NCI-H1092 treated with DMSO at 0.1 percent for 48 hours (cell line): Measurements from ENCODE around the gene IGSF9.
A peak's percentile ranks its signal among the peaks of the same experiment; 100 is the strongest.
"Not testable (repeated sequence)": the region's sequence is repeated elsewhere in the genome, so short reads cannot be mapped to it uniquely, and the experiment has no call there.

Experiments used
- DNase-seq: peaks from one replicate; lab custom pipeline; 2025; lab: John Stamatoyannopoulos, UW

The IGSF9 gene

DNA sequence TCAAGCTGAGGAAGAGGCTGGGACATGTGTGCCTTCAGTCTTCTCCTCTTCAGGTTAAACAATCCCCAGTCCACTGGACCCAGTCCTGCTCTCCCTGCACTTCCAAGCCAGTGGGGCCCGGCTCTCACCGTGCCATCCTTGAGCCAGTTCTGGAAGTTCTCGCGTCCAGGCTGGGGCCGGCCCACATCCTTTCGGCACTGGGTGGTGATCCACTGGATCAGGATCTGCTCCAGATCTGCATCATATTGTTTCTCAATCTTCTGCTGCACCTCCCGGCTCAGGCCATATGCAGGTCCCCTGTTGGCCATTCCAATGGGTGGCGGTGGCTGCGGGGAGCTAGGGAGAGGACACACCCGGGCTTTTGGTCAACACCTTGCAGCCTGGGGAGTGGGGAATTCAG lies 25.2 kb downstream of the IGSF9 start:
- no peak for DNase-seq

DNA sequence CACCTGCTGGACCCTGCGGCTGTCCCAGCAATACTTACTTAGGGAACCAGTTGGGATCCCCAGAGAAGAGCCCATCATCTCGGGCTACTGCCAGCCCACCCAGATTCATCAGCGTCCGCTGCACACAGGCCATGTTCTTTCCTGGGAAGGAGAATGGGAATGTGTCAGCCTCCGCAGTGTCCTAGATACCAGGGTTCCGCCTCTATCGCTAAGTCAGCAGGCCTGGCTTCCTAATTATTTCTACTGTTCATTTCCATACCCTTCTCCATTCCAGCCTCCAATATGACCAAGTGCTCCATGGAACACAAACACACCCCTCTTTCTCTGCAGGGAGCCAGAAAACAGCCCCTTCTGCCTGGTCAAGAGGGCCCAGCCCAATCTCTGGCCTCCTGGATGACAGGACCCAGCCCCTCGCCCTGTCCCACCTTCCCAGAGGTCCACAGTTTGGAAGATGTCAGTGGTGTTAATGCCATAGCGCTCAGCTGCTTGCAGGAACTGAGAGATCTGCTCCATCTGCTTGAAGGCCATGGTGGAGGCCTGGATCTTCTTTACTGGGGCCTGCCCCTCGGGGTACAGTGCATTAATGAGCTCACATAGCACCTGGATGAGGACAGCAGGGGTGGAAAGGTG lies 26.1 kb downstream of the IGSF9 start:
- DNase-seq: no peak

DNA sequence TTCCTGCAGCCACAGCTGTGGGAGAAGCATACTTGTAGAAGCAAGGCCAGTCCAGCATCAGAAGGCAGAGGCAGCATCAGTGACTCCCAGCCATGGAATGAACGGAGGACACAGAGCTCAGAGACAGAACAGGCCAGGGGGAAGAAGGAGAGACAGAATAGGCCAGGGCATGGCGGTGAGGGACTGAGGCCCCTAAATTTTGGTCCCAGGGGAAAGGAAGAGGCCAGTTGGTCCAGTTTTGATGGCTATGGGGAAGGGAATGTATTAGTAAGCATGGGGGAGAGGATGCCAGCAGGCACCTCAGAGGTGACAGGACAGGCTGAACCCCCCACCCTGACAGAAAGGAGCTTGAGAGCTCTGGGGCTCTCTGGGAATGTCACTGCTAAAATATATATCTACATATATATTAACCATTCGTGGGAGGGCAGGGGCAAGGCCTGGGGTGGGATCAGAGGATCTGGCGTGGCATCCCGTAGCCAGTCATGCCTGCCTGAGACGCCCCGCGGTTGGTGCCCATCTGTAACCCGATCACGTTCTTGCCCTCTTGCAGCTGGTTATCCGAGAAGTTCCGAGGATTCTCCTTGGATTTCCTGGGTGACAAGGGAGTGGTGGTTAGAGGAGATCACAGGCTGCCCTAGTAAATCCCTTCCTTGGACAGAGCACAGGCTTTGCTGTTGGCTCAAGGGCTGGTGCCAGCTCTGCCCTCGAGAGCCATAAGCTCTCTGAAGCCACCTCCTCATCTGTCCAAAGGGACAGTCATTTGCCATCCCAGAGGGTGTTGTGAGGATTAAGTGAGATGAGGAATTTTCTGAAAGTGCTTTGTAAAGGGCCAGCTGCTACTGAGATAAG lies 26.8 kb downstream of the IGSF9 start:
- DNase-seq: no peak

DNA sequence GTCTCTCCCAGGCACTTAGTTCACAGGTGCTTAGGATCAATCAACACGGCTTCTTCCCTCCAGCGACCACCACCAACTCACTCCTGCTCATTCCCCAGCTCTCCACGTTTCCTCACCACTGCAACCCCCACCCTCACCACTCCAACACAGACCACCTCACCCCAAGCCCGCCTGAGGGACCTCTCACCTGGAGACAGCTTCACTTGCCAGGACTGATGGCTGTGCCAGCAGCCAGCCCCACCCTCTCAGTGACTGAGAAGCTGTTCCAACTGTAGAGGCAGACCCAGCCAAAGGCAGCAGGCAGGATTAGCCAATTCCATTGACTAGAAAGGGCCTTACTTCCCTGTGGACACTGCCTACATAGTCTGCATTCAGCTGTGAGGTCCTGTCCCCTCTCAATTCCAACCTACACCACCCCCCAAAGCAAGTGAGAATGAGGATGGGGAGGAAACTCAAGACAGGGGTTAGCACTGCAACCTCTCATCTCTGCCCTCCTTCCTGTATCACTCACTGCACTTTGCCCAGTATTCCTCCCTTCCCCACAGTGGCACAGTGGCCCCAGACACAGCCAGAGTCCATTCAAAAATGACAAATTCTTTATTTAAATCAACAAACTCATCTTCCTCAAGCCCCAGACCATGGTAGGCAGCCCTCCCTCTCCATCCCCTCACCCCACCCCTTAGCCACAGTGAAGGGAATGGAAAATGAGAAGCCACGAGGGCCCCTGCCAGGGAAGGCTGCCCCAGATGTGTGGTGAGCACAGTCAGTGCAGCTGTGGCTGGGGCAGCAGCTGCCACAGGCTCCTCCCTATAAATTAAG lies 27.7 kb downstream of the IGSF9 start:
- DNase-seq: no peak

DNA sequence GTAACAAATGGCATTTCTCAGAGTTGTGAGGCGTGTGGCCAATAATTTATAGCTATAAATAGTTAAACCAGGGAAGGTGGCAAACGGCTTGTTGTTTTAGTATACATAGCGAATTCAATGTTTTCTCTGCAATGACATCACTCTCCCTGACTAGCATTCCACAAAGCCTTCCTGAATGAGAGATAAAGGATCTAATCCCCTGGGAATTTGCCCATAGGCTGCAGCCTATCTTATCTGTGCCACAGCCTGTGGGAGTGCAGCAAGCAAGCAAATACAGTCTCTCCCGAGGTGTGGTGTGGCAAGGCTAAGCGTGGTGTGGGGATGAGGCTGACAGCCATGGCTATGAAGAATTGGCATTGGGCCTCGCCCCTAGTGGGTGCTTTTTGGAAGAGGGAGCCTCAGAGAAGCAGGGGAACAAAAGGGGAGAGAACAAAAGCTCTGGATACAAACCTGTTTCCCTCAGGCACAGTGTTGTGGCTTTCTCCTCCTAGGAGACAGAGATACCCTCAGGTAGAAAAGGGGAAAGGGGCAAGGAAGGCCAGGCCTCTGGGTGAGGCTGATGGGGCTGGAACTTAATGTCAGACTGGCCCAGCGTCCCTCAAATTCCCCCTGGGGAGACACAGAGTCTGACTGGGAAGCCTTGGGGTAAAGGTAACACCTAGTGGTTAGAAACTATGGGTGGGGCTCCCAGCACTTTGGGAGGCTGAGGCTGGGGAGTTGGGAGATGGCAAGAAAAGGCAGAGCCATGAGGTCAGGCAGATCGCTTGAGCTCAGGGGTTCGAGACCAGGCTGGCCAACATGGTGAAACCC lies 29.0 kb downstream of the IGSF9 start:
- peak; percentile 31 for DNase-seq

DNA sequence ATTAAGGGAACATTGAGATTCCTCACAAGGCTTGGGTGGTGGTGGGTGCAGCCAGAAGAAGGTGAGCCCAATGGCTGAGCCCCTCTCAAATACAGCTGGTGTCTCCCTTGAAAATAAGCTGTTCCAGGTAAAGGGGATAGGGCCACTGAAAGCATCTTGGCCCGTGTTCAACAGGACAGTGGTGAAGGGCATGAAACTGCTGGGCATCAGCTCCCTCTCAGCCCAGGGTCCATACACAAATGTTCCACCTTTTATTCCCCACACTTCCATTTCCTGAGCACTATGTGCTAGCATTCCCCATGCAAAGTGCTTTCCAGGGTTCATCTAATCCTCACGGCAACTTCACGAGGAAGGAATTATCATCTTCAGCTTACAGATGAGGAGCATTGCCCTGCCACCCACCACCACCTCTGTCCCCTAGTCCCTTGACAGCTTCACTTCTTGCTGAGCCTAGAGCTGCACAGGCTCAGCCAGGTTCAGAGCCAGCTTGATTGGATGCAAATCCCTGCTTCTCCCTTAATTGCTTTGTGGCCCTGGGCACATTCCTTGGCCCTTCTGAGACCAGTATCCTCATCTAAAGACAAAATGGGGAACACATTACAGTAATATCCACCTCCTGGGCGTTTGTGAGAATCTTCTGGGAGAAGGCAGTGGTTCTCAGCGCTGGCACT lies 29.7 kb downstream of the IGSF9 start:
- DNase-seq: no peak

DNA sequence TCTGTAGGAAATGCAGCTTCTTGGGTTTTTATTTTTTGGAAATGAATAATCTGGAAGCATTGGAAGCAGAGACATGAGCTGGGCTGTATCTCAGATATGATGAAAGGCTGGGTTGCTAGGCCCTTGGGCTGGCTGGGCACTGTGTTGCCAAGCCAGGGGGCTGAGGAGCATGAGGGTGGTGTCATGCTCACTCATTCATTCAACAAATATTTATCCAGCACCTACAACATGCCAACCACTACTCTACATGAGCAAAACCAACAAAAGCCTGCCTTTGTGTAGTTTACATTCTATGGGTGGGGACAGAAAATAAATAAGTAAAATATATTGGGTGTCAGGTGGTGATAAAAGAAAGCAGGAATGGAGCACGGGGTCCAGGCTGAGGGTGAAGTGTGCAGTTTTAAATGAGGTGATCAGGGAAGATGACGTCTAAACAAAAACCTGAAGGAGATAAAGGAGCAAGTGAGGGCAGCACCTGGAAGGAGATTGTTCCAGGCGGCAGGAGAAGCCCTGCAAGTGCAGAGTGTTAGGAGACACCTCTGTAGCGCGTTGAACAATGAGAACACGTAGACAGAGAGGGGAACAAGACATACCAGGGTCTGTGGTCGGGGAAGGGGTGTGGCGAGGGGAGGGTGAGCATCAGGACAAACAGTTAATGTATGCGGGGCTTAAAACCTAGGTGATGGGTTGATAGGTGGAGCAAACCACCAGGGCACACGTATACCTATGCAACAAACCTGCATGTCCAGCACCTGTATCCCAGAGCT lies 31.0 kb downstream of the IGSF9 start:
- no peak for DNase-seq

DNA sequence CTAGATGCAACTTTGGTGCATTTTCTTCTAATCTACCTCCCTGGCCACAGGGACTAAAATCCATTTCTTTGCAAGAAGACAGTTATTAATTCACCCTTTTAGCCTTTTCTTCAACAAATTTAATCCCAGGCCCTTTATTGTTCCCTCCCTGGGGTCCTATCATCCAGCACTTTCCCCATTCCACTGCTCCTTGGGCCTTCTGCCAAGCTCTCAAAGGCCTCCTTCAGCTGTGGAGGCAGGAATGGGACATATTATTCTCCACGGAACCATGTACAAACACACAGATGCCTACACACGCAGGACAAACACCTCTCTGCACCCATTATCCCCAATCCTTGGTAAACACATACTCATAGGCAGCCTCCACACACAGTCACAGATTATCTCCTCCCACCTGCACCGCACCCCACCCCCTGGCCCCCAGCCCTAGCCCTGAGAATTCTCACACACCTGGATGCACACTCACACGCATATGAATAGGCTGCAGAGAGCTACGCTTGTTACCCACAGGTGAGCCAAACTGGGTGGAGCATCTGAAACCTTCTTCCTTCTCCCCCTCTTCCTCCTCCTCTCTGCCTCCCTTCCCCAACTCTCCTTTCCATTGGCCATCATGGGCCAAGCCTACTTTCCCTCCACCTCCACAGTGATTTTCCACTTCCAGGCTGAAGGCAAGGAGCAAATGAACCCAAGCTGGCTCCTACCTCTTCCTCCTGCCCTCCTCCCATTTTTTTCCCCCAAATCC lies 31.8 kb downstream of the IGSF9 start:
- DNase-seq: no peak

DNA sequence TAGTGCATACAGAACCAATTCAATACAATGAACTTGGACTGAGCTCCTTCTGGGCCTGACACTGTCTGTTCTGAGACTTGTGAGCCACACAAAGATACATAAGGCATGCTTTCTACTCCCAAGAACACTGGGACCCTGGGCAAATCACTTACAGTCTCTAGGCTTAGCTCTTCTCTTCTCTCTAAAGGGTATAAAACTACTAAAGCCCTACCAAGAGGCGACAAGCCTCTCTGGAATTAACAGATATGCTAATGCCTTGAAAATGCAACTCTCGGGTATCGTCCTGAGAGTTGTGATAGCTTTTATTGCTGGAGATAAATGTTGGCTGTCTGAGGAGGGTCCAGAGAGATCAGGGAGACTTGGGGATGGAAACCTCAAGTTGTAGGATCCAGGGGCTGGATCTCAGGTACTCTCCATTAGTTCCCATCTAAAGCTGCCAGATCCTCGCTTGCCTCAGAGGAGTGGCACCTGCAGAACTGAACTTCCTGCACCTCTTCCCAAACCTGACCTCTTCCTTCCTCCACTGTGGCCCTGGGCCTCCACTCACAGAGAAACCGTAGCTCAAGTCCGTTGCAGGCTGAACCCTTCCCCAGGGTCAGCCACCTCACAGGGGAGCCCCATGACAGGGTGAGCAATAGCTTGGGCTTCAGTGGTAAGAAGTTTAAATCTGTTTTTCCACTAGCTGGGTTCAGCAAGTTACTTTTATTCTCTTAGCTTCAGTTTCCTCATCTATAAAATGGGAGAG lies 33.9 kb downstream of the IGSF9 start:
- DNase-seq: no peak

DNA sequence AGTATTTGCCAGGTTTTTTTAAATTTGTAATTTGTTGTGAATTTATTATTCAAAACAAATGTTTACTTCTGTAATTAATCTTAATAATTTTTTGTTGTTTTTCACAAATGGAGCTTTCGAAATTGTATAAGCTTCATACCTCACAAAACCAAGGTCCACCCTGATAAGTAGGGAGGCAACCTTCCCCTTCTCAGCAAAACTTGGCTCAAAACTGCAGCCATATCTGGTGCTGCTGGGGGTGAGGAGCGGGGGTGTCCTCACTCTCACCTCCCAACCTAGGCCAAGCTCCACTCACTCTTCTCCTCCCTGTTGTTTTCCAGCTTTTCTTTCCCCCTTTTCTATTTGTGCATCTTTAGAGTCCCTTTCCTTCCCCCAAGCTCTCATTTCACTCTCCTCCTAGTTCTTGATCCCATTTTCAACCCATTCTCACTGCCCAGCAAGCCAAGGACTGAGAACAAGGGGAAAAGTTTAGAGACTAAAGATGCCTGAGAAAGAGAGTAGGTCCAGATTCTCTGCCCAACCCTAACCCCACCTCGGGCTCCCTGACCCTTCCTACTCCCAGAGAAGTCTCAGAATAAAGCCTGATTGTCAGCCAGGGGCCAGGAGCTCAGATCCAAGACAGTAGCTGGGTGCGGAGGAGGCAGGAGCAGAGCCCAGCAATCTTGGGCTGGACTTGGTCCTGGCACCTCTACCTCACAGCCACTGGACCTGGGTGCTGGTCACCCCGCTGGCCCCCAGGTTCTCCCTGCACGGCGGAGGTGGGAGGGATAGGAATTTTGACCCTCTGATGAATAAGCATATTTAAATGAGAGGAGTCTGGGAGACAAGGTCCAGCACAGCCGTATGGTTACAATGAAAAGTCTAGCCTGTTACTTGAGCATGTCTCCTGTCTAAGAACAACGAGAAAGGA lies 37.1 kb downstream of the IGSF9 start:
- no peak for DNase-seq

DNA sequence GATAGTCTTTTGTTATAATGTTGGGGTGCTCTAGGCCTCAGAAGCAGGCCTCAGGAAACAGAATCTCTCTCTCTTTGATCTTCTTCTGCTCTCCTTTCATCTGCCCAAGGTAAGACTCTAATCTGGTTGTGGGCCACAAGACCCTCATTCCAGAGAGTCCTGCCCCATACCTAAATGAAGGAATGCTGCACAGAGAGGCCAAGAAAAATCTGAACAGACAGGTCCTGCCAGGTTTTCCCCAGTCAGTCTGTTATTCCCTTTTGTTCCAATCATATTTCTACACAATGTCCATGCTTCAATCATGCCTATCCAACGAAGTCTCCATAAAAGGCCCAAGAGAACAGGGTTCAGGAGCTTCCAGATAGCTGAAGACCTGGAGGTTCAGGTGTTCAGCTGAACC lies 38.5 kb downstream of the IGSF9 start:
- no peak for DNase-seq

DNA sequence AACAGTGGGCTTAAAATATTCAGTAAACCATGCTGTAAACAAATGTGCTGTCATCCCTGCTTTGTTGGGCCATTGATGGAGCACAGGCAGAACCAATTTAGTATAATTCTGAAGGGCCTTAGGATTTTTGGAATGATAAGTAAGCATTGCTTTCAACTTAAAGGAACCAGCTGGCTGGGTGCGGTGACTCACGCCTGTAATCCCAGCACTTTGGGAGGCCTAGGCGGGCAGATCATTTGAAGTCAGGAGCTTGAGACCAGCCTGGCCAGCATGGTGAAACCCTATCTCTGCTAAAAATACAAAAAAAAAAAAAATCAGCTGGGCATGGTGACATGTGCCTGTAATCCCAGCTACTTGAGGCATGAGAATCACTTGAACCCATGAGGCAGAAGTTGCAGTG lies 41.4 kb downstream of the IGSF9 start:
- not testable (repeated sequence) for DNase-seq

DNA sequence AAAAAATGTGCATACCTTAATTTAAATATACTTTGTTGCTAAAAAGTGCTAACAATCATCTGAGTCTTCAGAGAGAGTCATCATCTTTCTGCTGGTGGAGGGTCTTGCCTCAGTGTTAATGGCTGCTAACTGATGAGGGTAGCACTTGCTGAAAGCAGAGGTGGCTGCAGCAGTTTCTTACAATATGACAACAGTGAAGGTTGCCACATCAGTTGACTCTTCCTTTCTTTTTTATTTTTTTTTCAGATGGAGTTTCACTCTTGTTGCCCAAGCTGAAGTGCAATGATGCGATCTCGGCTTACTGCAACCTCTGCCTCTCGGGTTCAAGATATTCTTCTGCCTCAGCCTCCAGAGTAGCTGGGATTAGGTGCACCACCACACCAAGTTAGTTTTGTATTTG lies 42.9 kb downstream of the IGSF9 start:
- DNase-seq: no peak

DNA sequence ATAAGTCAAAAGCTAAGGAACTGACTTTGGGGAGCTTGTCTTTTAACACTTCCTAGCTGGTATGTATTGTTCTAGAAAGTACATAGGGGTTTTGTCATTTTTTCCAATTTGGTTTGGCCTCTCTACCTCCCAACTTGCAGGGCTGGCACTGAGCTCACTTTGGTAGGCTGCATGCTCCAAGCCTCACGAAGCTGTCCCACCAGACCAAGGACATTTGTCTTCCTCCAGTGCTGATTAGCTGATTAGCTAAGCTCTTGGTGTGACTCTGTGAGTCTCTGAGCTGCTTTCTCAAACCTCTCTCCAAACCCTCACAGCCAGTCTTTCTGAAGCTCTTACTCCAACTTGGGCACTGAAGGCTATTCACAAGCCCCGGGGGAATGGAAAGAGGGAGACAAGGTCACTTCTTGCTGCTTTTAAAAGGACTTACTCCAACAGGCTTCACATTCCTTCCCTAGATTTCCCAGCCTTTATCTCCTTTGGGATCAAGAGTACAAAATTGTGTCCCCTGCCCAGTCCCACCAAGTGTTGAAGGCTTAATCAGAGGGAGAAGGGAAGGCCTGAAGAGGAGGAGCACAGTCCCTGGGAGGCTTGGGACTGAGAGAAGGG lies 44.6 kb downstream of the IGSF9 start:
- no peak for DNase-seq

DNA sequence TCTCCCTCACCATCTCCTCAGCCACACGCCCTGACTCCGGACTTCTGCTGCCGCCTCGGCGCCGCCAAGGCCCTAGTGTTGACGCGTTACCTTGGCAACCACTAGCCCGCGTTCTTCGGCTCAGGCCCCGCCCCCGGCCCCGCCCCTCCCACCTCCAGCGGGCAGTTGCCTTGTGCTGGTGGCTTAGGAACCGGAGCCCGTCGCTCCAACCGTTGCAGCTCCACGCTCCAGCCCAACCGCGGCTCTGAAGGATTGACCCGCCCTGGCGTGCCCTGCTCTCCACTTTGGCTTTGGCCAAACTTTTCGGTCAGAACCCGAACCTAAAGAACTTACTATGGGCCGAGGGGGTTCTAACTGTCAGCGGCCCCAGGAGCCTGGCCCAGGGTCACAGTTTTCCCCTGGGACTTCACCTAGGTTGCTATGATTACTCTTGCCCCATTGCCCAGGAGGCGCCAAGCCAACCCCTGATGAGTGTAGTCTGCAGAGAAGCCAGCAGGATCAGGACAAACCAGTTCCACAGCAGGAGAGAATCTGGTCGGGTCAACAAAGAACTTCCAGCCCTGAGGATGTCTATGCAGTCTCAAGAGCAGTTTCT lies 45.2 kb downstream of the IGSF9 start, which contains the start of gene CFAP45:
Gene CFAP45 (minus strand): TSS at position 80 of the 595 bp plus-strand sequence. CDS start 67 bp downstream, at position 13.
- DNase-seq: peak; percentile 45

DNA sequence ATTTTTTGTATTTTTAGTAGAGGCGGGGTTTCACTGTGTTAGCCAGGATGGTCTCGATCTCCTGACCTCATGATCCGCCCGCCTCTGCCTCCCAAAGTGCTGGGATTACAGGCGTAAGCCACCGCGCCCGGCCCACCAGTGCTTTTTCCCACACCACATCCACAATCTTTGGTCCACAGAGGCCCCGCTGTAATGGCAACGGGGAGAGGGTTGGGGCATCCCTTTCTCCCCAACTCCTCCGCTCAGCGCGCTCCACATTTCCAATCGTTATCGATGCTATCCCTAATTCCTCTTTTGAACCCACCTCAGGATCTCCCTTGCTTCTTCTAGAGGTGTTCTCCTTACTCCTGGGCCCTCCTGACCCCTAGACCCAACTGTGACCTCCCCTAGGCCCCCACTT lies 45.8 kb downstream of the IGSF9 start:
- DNase-seq: not testable (repeated sequence)

DNA sequence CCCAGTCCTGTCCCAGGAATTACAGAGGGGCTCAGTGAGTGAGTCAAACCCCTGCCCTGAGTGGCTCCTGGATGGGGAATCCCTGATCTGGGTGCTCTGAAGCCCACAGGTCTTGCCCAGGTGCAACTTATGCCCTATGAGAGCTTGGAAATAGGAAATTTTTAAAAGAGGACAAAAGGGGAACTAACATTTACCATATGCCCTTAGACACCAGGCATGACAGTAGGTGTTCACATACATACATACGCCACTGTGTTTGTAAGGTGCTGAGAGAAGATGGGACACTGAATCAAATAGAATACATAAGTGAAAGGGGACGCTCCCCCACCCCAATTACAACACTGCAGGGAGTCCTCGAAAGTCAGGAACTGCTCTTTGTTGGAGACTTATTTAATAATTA lies 46.9 kb downstream of the IGSF9 start:
- DNase-seq: no peak
